AG04449 (cell line): Measurements from ENCODE around the gene DNAAF1.
"Not testable (repeated sequence)": the region's sequence is repeated elsewhere in the genome, so short reads cannot be mapped to it uniquely, and the experiment has no call there.

Experiments
- CTCF ChIA-PET: fragments of 350-600 bp; formaldehyde crosslinking; extraction: SDS; loops from one replicate; lab custom pipeline; 2021; ENCODE audit warnings: antibody characterized with exemption; lab: Yijun Ruan, JAX
- POLR2A ChIA-PET: fragments of 400-600, 350-600 bp; formaldehyde crosslinking; extraction: SDS; loops from one replicate; lab custom pipeline; 2020; ENCODE audit warnings: antibody characterized with exemption, inconsistent platforms; lab: Yijun Ruan, JAX
- DNase-seq: peaks from one replicate; pipeline ENCODE4 v3.0.0-alpha.2; 2010; ENCODE audit warnings: low read depth, low spot score
- H3K4me3 ChIP-seq: 2 replicates; pipeline ENCODE4 v1.5.1; 2011; ENCODE audit warnings: low read depth, mild to moderate bottlenecking, control low read depth, low read length
- TF ChIP-seq, protein P1 (sequence below): IDR thresholded peaks from one replicate; pipeline ENCODE4 v1.5.1; 2011; ENCODE audit warnings: mild to moderate bottlenecking, moderate library complexity, low read length, control low read depth, inconsistent platforms; ENCODE audit not compliant: insufficient read depth; ENCODE audit errors: missing control alignments

The DNAAF1 gene

GRCh38 chr16:84209989-84210388 lies 64.9 kb downstream of the DNAAF1 start:
- TF ChIP-seq, protein P1, sequence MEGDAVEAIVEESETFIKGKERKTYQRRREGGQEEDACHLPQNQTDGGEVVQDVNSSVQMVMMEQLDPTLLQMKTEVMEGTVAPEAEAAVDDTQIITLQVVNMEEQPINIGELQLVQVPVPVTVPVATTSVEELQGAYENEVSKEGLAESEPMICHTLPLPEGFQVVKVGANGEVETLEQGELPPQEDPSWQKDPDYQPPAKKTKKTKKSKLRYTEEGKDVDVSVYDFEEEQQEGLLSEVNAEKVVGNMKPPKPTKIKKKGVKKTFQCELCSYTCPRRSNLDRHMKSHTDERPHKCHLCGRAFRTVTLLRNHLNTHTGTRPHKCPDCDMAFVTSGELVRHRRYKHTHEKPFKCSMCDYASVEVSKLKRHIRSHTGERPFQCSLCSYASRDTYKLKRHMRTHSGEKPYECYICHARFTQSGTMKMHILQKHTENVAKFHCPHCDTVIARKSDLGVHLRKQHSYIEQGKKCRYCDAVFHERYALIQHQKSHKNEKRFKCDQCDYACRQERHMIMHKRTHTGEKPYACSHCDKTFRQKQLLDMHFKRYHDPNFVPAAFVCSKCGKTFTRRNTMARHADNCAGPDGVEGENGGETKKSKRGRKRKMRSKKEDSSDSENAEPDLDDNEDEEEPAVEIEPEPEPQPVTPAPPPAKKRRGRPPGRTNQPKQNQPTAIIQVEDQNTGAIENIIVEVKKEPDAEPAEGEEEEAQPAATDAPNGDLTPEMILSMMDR: no peak
- DNase-seq: no peak
- no peak overlapping the region for H3K4me3 ChIP-seq
- CTCF ChIA-PET: interaction anchor here (0.5 to 1.3 kb wide), 4 partner anchors 11 to 23 kb away, joined by 3 to 5 read pairs (median 3); partner anchors contain the start of gene TAF1C
- POLR2A ChIA-PET: no interaction called here

DNA sequence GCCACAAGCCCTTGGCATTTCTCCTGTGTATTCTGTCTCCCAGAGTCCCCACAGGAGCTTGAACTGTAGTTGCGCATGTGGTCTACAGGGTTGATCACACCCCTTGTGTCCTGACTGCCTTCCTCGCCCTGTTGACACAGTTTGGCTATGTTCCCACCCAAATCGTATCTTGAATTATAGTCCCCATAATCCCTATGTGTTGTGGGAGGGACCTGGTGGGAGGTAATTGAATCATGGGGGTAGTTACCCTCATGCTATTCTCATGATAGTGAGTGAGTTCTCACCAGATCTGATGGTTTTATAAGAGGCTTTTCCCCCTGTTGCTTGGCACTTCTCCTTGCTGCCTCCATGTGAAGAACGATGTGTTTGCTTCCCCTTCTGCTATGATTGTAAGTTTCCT lies 67.0 kb downstream of the DNAAF1 start:
- no peak for DNase-seq
- TF ChIP-seq, protein P1: no peak
- POLR2A ChIA-PET: no interaction called here
- H3K4me3 ChIP-seq: no peak overlapping the region
- CTCF ChIA-PET: no interaction called here

DNA sequence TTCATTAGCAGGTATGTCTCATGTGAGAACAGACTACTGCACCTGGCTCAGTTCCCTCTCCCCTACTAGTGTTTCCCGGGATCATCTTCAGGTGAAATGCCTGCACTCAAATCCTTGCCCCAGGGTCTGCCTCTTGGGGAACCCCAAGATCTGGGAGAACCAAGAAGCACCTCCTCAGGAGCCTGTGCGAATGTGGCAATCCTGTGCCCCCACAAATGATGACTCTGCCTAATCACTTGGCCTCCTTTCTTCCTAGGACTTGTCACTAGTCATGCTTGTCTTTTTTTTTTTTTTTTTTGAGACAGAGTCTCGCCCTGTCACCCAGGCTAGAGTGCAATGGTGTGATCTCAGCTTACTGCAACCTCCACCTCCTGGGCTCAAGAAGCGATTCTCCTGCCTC lies 67.5 kb downstream of the DNAAF1 start:
- DNase-seq: no peak
- CTCF ChIA-PET: no interaction called here
- TF ChIP-seq, protein P1: no peak
- POLR2A ChIA-PET: no interaction called here
- no peak overlapping the region for H3K4me3 ChIP-seq

GRCh38 chr16:84214451-84215066 lies 69.5 kb downstream of the DNAAF1 start:
- ChIA-PET CTCF (interaction anchor here (1.9 kb wide), 1 partner anchor 28 kb away, joined by 9 read pairs; the partner anchor contains the start of gene TAF1C), POLR2A (no interaction called here)
- no peak for DNase-seq
- TF ChIP-seq, protein P1: no peak
- no peak overlapping the region for H3K4me3 ChIP-seq

- ChIA-PET POLR2A (no interaction called here), CTCF (interaction anchor here (0.9 to 1.9 kb wide), 2 partner anchors 28 to 29 kb away, joined by 3 to 9 read pairs; partner anchors contain the start of gene TAF1C)
- TF ChIP-seq, protein P1: no peak
- H3K4me3 ChIP-seq: no peak overlapping the region
- DNase-seq: no peak
These were observed 70.4 kb downstream of the DNAAF1 start for GRCh38 chr16:84215531-84215930.

DNA sequence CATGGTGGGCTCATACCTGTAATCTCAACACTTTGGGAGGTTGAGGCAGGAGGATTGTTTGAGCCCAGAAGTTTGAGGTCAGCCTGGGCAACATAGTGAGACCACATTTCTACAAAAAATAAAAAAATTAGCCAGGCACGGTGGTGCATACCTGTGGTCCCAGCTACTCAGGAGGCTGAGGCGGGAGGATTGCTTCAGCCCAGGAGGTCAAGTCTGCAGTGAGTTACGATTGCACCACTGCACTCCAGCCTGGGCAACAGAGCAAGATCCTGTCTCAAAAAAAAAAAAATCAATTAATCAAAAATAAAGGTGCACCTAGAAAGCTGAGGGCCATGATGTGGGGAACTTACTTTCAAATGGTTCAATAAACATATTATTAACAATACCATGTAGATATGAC lies 71.0 kb downstream of the DNAAF1 start:
- H3K4me3 ChIP-seq, POLR2A ChIA-PET, DNase-seq: not testable (repeated sequence)
- CTCF ChIA-PET: interaction anchor here (0.9 kb wide), 1 partner anchor 29 kb away, joined by 3 read pairs; the partner anchor contains the start of gene TAF1C
